OCI-LY3 (cell line): ENCODE results near the gene PKD2L1.
A peak's percentile ranks its signal among the peaks of the same experiment; 100 is the strongest.

Experiments
- H2AFZ ChIP-seq: fragments of 200-600, 300-600 bp; shearing (Covaris generic); 2 replicates; pipeline ENCODE4 v1.6.0; 2014; ENCODE audit warnings: antibody characterized with exemption, low read depth, low read length
- H3K27ac ChIP-seq: fragments of 200-600, 300-600 bp; sonication (generic); 2 replicates; pipeline ENCODE4 v1.5.1; 2014; ENCODE audit warnings: mild to moderate bottlenecking, low read length, moderate library complexity, mixed read lengths
- H3K27me3 ChIP-seq: fragments of 200-600, 300-600 bp; sonication (generic); 2 replicates; pipeline ENCODE4 v1.6.1; 2014; ENCODE audit warnings: low read depth, low read length, mixed read lengths
- H3K36me3 ChIP-seq: fragments of 200-600, 300-600 bp; sonication (generic); replicated peaks from 2 replicates; pipeline ENCODE3; 2014; ENCODE audit warnings: low read depth, low read length, mixed read lengths
- H3K4me1 ChIP-seq: fragments of 300-600, 200-600 bp; sonication (generic); 2 replicates; pipeline ENCODE4 v1.6.1; 2014; ENCODE audit warnings: low read length, mixed read lengths
- H3K4me2 ChIP-seq: fragments of 200-600, 300-600 bp; sonication (generic); 2 replicates; pipeline ENCODE4 v1.6.1; 2014; ENCODE audit warnings: low read length, mixed read lengths
- H3K4me3 ChIP-seq: fragments of 300-600, 200-600 bp; sonication (generic); 2 replicates; pipeline ENCODE4 v1.5.1; 2014; ENCODE audit warnings: antibody characterized with exemption, mild to moderate bottlenecking, low read length, moderate library complexity
- H3K79me2 ChIP-seq: fragments of 300-600, 200-600 bp; shearing (Covaris generic); 2 replicates; pipeline ENCODE4 v1.6.1; 2014; ENCODE audit warnings: mild to moderate bottlenecking, low read length, mixed read lengths
- H3K9ac ChIP-seq: fragments of 300-600, 200-600 bp; shearing (Covaris generic); 2 replicates; pipeline ENCODE4 v1.6.0; 2014; ENCODE audit warnings: mild to moderate bottlenecking, low read length, moderate library complexity
- H3K9me3 ChIP-seq: fragments of 200-600, 300-600 bp; shearing (Covaris generic); 2 replicates; pipeline ENCODE4 v1.6.1; 2014; ENCODE audit warnings: low read length, mixed read lengths; ENCODE audit not compliant: insufficient read depth
- H4K20me1 ChIP-seq: fragments of 200-600, 300-600 bp; sonication (generic); 2 replicates; pipeline ENCODE4 v1.6.1; 2016; ENCODE audit warnings: low read length, mixed read lengths; ENCODE audit not compliant: insufficient read depth
- EZH2phosphoT487 ChIP-seq: fragments of 200-600 bp; shearing (Covaris generic); IDR thresholded peaks from 2 replicates; pipeline ENCODE4 v1.6.1; 2018; ENCODE audit warnings: antibody characterized with exemption, mixed run types, low read depth
- TF ChIP-seq, protein P1 (sequence below): fragments of 200-600, 300-600 bp; sonication (generic); IDR thresholded peaks from 2 replicates; pipeline ENCODE4 v1.5.1; 2014; ENCODE audit warnings: antibody characterized with exemption, low read length, low read depth

Gene PKD2L1

DNA sequence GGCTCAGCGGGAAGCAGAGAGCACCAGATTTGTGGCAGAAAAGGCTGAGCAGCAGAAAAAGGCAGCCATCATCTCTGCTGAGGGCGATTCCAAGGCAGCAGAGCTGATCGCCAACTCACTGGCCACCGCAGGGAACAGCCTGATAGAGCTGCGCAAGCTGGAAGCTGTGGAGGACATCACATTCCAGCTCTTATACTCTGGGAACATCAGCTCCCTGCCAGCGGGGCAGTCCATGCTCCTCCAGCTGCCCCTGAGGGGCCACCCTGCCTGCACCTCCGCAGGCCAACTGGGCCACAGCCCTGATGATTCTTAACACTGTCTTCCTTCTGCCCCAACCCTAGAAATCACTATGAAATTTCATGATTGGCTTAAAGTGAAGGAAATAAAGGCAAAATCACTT is 81.2 kb downstream of the PKD2L1 start:
- Histone ChIP-seq H4K20me1 (no peaks in the 10 kb centered on the region), H3K9ac (no peak overlapping the region), H3K36me3 (peaks cover 26% of the 10 kb centered on the region), H3K4me1 (no peaks in the 10 kb centered on the region), H2AFZ (no peak overlapping the region), H3K4me2 (no peak overlapping the region), H3K27me3 (no peaks in the 10 kb centered on the region), H3K9me3 (no peaks in the 10 kb centered on the region), H3K27ac (no peak overlapping the region), H3K4me3 (no peak overlapping the region), H3K79me2 (no peaks in the 10 kb centered on the region)
- TF ChIP-seq, protein P1, sequence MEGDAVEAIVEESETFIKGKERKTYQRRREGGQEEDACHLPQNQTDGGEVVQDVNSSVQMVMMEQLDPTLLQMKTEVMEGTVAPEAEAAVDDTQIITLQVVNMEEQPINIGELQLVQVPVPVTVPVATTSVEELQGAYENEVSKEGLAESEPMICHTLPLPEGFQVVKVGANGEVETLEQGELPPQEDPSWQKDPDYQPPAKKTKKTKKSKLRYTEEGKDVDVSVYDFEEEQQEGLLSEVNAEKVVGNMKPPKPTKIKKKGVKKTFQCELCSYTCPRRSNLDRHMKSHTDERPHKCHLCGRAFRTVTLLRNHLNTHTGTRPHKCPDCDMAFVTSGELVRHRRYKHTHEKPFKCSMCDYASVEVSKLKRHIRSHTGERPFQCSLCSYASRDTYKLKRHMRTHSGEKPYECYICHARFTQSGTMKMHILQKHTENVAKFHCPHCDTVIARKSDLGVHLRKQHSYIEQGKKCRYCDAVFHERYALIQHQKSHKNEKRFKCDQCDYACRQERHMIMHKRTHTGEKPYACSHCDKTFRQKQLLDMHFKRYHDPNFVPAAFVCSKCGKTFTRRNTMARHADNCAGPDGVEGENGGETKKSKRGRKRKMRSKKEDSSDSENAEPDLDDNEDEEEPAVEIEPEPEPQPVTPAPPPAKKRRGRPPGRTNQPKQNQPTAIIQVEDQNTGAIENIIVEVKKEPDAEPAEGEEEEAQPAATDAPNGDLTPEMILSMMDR, result no peak
- TF ChIP-seq EZH2phosphoT487, result no peak

DNA sequence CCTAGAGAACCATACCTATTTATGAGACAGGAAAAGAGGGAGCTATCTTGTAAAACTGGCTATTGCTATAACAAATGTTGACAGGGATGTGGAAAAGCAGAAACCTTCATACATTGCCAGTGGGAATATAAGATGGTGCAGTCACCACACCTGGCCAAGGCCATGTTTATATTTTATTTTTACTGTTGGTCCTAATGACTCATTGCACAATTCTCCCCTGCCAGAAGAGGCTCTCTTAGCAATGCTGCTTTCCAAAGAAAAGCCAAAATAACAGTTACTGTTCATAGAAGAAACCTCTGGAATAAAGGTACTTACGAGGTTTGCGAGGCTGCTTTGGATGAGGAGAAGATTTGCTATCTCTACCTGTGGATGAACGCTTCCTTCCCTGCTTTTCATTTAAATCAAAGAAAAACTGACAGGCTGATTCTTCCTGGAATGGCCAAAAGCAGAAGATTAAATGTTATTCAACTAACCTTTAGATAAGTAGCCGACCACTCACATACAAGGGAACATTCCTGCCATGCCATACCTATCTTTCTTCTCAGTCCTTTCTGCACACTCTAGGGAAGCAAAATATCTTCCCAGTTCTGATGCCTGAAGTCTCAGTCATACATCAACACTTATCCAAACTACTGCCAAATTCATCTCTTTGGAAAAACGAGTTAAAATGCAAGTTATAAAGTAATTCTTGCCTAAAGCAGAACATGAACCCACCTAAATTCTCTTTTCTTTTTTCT is 84.4 kb downstream of the PKD2L1 start:
- Histone ChIP-seq H4K20me1 (no peaks in the 10 kb centered on the region), H3K9ac (no peak overlapping the region), H3K79me2 (no peaks in the 10 kb centered on the region), H3K27ac (no peak overlapping the region), H3K4me1 (no peaks in the 10 kb centered on the region), H3K4me2 (no peak overlapping the region), H3K9me3 (no peaks in the 10 kb centered on the region), H3K4me3 (no peak overlapping the region), H3K36me3 (peaks cover 27% of the 10 kb centered on the region), H3K27me3 (no peaks in the 10 kb centered on the region), H2AFZ (no peak overlapping the region)
- TF ChIP-seq EZH2phosphoT487, result no peak
- TF ChIP-seq, protein P1, result no peak

DNA sequence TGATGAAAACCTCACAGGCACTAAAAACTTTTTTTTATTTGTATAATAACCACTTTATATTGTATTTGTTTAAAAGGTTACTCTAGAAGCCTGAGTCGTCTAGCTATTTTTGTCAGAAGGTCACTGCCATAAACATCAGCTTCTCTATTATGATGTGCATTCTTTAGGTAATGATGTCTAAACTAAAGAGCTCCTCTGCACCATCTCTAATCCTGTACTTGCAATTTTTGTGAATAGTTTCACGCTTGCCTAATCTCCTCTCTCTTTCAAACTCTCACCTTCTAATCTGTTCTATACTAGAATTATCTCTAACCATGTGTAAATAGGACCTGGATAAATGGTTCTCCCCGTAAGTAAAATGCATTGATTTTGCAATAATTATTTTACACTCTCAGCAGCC is 90.2 kb downstream of the PKD2L1 start:
- TF ChIP-seq, protein P1, result no peak
- TF ChIP-seq EZH2phosphoT487, result no peak
- Histone ChIP-seq H3K9me3 (no peaks in the 10 kb centered on the region), H3K4me2 (no peak overlapping the region), H3K4me3 (no peak overlapping the region), H3K36me3 (peaks cover 29% of the 10 kb centered on the region), H2AFZ (no peak overlapping the region), H3K27ac (no peak overlapping the region), H3K27me3 (no peaks in the 10 kb centered on the region), H3K9ac (no peak overlapping the region), H4K20me1 (no peaks in the 10 kb centered on the region), H3K4me1 (peaks cover 16% of the 10 kb centered on the region), H3K79me2 (no peaks in the 10 kb centered on the region)

DNA sequence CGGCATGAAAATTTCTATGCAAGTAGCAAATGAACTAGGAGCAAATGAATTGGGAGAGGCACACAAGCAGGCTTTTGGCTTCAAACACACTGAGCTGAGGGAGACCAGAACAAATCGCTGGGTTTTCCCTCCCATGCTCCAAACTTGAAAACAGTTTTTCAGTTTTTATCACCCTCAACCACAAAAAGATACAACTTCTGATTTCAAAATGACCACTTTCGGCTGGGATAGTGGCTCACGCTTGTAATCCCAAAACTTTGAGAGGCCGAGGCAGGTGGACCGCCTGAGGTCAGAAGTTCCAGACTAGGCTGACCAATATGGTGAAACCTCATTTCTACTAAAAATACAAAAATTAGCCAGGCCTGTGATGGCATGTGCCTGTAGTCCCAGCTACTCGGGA is 91.6 kb downstream of the PKD2L1 start:
- H3K27ac ChIP-seq, result peak overlapping the region; percentile 33
- no peaks in the 10 kb centered on the region for H4K20me1 ChIP-seq
- peaks cover 16% of the 10 kb centered on the region for H3K4me1 ChIP-seq
- H3K36me3 ChIP-seq, result peaks cover 24% of the 10 kb centered on the region
- no peak overlapping the region for H2AFZ ChIP-seq
- H3K4me2 ChIP-seq, result peak overlapping the region; percentile 41
- H3K4me3 ChIP-seq, result no peak overlapping the region
- H3K79me2 ChIP-seq, result no peaks in the 10 kb centered on the region
- H3K9ac ChIP-seq, result no peak overlapping the region
- H3K9me3 ChIP-seq, result no peaks in the 10 kb centered on the region
- H3K27me3 ChIP-seq, result no peaks in the 10 kb centered on the region
- no peak for TF ChIP-seq EZH2phosphoT487
- TF ChIP-seq, protein P1, result no peak
